Spleen (tissue), 7 donors: ENCODE results near the gene HCFC1.

Experiments used
- POLR2A ChIP-seq, 3 donors: fragments of 450-650 bp; IDR thresholded peaks; one replicate each; pipeline ENCODE4 v1.5.1; 2017; ENCODE audit warnings: antibody characterized with exemption in 3 of 3, mild to moderate bottlenecking in 1 of 3
- TF ChIP-seq, protein P1 (sequence below), 11 experiments: fragments of 200-600 bp in 7 of 11; fragments of 450-650 bp in 4 of 11; sonication (generic) in 4 of 11; IDR thresholded peaks in 8 of 11; conservative IDR thresholded peaks in 3 of 11; 1 replicate in 7 of 11; 2 replicates in 4 of 11; pipeline versions ENCODE4 v1.4.0 to v1.8.0; 2016 to 2021; ENCODE audit warnings: antibody characterized with exemption in 11 of 11, inconsistent platforms in 4 of 11, mild to moderate bottlenecking in 1 of 11
- donor health status: DM: no; HTN: no; CAD: no; lungs with moderate emphysema.
- donor health status: DM: no; HTN: no; CAD: no.
- donor health status: DM: no; HTN: no; CAD: no.

DNA sequence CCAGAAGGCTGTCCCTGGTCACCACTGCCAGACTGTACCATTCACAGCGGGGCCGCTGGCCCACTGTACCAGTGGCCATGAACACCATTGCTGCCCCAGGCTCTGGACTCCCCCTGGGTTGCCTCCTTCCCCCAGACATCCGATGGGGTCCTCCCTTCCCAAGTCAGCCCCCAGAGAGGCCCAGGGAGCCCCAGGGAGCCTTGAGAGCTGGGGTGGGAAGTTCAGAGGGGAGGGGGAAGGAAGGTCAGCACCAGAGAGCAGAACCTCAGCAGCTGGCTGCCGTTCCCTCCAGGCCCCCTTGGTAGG lies 45.1 kb downstream of the HCFC1 start:
- TF ChIP-seq, protein P1, sequence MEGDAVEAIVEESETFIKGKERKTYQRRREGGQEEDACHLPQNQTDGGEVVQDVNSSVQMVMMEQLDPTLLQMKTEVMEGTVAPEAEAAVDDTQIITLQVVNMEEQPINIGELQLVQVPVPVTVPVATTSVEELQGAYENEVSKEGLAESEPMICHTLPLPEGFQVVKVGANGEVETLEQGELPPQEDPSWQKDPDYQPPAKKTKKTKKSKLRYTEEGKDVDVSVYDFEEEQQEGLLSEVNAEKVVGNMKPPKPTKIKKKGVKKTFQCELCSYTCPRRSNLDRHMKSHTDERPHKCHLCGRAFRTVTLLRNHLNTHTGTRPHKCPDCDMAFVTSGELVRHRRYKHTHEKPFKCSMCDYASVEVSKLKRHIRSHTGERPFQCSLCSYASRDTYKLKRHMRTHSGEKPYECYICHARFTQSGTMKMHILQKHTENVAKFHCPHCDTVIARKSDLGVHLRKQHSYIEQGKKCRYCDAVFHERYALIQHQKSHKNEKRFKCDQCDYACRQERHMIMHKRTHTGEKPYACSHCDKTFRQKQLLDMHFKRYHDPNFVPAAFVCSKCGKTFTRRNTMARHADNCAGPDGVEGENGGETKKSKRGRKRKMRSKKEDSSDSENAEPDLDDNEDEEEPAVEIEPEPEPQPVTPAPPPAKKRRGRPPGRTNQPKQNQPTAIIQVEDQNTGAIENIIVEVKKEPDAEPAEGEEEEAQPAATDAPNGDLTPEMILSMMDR (IDR thresholded peaks at IDR 0.05 in 8 of 11, conservative IDR thresholded peaks at IDR 0.05 in 3 of 11), result peak in 1 of 11 experiments; percentile 3
- no peak for TF ChIP-seq POLR2A (IDR thresholded peaks at IDR 0.05)
